Fibroblast of lung (primary cell): Measurements from ENCODE around the gene TMEM31. TPM values are rescaled to one million over a fixed set of nuclear protein-coding genes. Genes with fewer than 3 reads are reported as not detected.

Source experiments
- DNase-seq, 2 donors: peaks; one replicate each; pipeline versions ENCODE4 v3.0.0 to v3.0.0-alpha.2; 2010; ENCODE audit warnings: low read depth in 2 of 2
- H2AFZ ChIP-seq: 2 replicates; pipeline ENCODE4 v1.5.1; 2012; ENCODE audit warnings: low read length, control low read depth, inconsistent platforms
- H3K27ac ChIP-seq: 2 replicates; pipeline ENCODE4 v1.5.1; 2011; ENCODE audit warnings: low read length, control low read depth; ENCODE audit not compliant: insufficient read depth
- H3K27me3 ChIP-seq: 2 replicates; pipeline ENCODE4 v1.5.1; 2011; ENCODE audit warnings: mild to moderate bottlenecking, low read length; ENCODE audit not compliant: control insufficient read depth, insufficient read depth
- H3K36me3 ChIP-seq: 2 replicates; pipeline ENCODE4 v1.5.1; 2011; ENCODE audit warnings: low read length; ENCODE audit not compliant: control insufficient read depth, insufficient read depth
- H3K4me1 ChIP-seq: 2 replicates; pipeline ENCODE4 v1.5.1; 2011; ENCODE audit warnings: low read length; ENCODE audit not compliant: control insufficient read depth, insufficient read depth; ENCODE audit errors: extremely low read depth
- H3K4me2 ChIP-seq: 2 replicates; pipeline ENCODE4 v1.5.1; 2011; ENCODE audit warnings: low read length, control low read depth; ENCODE audit not compliant: insufficient read depth; ENCODE audit errors: extremely low read depth
- H3K4me3 ChIP-seq, 4 experiments: fragments of 200-600 bp in 1 of 4; sonication (generic) in 1 of 4; replicated peaks in 1 of 4; 2 replicates each; pipeline ENCODE4 v1.5.1; 2011 to 2016; ENCODE audit warnings: low read length in 4 of 4, low read depth in 3 of 4, mild to moderate bottlenecking in 3 of 4, control low read depth in 2 of 4, inconsistent platforms in 1 of 4, mixed read lengths in 1 of 4; ENCODE audit not compliant: insufficient read depth in 1 of 4; ENCODE audit errors: control extremely low read depth in 1 of 4
- H3K79me2 ChIP-seq: 2 replicates; pipeline ENCODE4 v1.5.1; 2012; ENCODE audit warnings: mild to moderate bottlenecking, low read length, inconsistent platforms; ENCODE audit not compliant: control insufficient read depth, insufficient read depth
- H3K9ac ChIP-seq: 2 replicates; pipeline ENCODE4 v1.5.1; 2011; ENCODE audit warnings: mild to moderate bottlenecking, low read length, control low read depth; ENCODE audit not compliant: insufficient read depth
- H3K9me3 ChIP-seq: 2 replicates; pipeline ENCODE4 v1.5.1; 2012; ENCODE audit warnings: low read depth, low read length; ENCODE audit not compliant: control insufficient read depth, insufficient read depth
- H4K20me1 ChIP-seq: 2 replicates; pipeline ENCODE4 v1.5.1; 2011; ENCODE audit warnings: low read length; ENCODE audit not compliant: control insufficient read depth, insufficient read depth; ENCODE audit errors: extremely low read depth
- EZH2 ChIP-seq: IDR thresholded peaks from 2 replicates; pipeline ENCODE4 v1.5.1; 2012; ENCODE audit warnings: low read length, control low read depth, mild to moderate bottlenecking; ENCODE audit errors: missing control alignments
- polyA plus RNA-seq, 2 donors: library from polyadenylated mRNA; depleted of rRNA in 1 of 2; stranded (reverse) in 1 of 2; unstranded in 1 of 2; fragments of >200 nt; gene quantifications; 2 replicates each; pipeline ENCODE4 v1.2.1, GENCODE V29; 2011 to 2012; ENCODE audit warnings: missing spikeins in 1 of 2
- total RNA-seq: library from RNA; depleted of rRNA; stranded (reverse); fragments of >200 nt; gene quantifications from 2 replicates; pipeline ENCODE4 v1.2.1, GENCODE V29; 2014
- TF ChIP-seq, protein P1 (sequence below), 2 donors: IDR thresholded peaks in 1 of 2; conservative IDR thresholded peaks in 1 of 2; 1 replicate in 1 of 2; 2 replicates in 1 of 2; pipeline ENCODE4 v1.5.1; 2011 to 2012; ENCODE audit warnings: low read length in 2 of 2, control low read depth in 1 of 2, inconsistent platforms in 1 of 2, low read depth in 1 of 2, mild to moderate bottlenecking in 1 of 2

The TMEM31 gene
- total and polyA plus RNA-seq, 2 donors (not counting 1 experiment from before 2014, with no cell fraction given) = 0.10 TPM; not detected in 1

GRCh38 chrX:103691059-103691458, 19.6 kb upstream of the TMEM31 start:
- Histone ChIP-seq H3K4me2 (no peak overlapping the region), H3K9ac (no peak overlapping the region), H4K20me1 (no peaks in the 10 kb centered on the region), H3K4me1 (no peaks in the 10 kb centered on the region), H3K27me3 (no peaks in the 10 kb centered on the region), H3K36me3 (no peaks in the 10 kb centered on the region), H3K79me2 (peaks cover 4% of the 10 kb centered on the region), H3K9me3 (no peaks in the 10 kb centered on the region), H3K4me3 (no peak overlapping the region), H3K27ac (no peak overlapping the region), H2AFZ (no peak overlapping the region)
- no peak for DNase-seq
- TF ChIP-seq EZH2 = no peak
- TF ChIP-seq, protein P1, sequence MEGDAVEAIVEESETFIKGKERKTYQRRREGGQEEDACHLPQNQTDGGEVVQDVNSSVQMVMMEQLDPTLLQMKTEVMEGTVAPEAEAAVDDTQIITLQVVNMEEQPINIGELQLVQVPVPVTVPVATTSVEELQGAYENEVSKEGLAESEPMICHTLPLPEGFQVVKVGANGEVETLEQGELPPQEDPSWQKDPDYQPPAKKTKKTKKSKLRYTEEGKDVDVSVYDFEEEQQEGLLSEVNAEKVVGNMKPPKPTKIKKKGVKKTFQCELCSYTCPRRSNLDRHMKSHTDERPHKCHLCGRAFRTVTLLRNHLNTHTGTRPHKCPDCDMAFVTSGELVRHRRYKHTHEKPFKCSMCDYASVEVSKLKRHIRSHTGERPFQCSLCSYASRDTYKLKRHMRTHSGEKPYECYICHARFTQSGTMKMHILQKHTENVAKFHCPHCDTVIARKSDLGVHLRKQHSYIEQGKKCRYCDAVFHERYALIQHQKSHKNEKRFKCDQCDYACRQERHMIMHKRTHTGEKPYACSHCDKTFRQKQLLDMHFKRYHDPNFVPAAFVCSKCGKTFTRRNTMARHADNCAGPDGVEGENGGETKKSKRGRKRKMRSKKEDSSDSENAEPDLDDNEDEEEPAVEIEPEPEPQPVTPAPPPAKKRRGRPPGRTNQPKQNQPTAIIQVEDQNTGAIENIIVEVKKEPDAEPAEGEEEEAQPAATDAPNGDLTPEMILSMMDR (conservative IDR thresholded peaks at IDR 0.05 in 1 of 2, IDR thresholded peaks at IDR 0.05 in 1 of 2; ENCODE audit: low read depth in 1 of 2, low read length in 2 of 2) = no peak

DNA sequence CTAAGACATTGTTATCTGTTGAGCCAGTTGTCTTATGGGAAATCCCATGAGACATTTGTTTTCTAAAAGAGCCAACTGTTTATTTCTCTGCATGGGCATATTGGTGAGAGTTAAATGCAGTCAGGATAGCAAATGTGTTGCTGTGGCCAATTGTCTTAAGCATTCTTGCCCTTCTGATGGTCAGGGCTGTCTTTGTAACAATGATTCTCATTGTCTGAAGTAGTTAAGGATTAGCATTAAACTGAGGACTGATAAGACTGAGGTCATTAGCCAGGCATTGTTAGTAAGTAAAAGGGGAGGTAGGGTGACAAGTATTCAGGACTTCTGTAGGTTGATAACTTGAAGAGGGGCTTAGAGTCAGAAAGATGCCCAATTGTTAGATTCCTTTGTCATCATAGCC, 13.0 kb upstream of the TMEM31 start:
- Histone ChIP-seq H3K4me1 (no peaks in the 10 kb centered on the region), H3K4me3 (no peak overlapping the region), H3K27me3 (no peaks in the 10 kb centered on the region), H3K9ac (no peak overlapping the region), H3K4me2 (no peak overlapping the region), H2AFZ (no peak overlapping the region), H3K9me3 (no peaks in the 10 kb centered on the region), H3K79me2 (no peaks in the 10 kb centered on the region), H3K27ac (no peak overlapping the region), H3K36me3 (no peaks in the 10 kb centered on the region), H4K20me1 (no peaks in the 10 kb centered on the region)
- no peak for DNase-seq
- no peak for TF ChIP-seq EZH2
- TF ChIP-seq, protein P1 (conservative IDR thresholded peaks at IDR 0.05 in 1 of 2, IDR thresholded peaks at IDR 0.05 in 1 of 2; ENCODE audit: low read depth in 1 of 2, low read length in 2 of 2) = no peak

DNA sequence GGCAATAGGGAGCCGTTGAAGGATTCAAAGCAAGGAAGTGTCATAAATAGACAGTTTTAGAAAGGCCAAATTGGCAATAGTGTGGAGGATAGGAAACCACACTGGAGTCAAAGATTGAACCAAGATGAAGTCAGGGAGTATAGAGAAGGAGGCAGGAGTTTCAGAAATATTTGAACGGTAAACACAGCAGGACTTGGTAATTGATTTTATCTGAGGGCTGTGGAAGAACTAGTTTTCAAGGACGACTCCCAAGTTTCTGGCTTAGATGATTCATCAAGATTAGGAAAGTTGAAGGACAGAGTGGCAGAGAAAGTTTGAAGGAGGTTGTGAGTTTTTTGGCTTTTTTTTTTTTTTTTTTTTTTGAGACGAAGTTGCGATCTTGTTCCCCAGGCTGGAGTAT, 11.5 kb upstream of the TMEM31 start:
- TF ChIP-seq, protein P1 (conservative IDR thresholded peaks at IDR 0.05 in 1 of 2, IDR thresholded peaks at IDR 0.05 in 1 of 2; ENCODE audit: low read depth in 1 of 2, low read length in 2 of 2) = no peak
- TF ChIP-seq EZH2 = no peak
- no peaks in the 10 kb centered on the region for H3K9me3 ChIP-seq
- DNase-seq = no peak
- H3K4me3 ChIP-seq = no peak overlapping the region
- H3K27ac ChIP-seq = no peak overlapping the region
- H3K4me2 ChIP-seq = no peak overlapping the region
- no peak overlapping the region for H3K9ac ChIP-seq
- no peaks in the 10 kb centered on the region for H3K36me3 ChIP-seq
- no peaks in the 10 kb centered on the region for H4K20me1 ChIP-seq
- no peak overlapping the region for H2AFZ ChIP-seq
- no peaks in the 10 kb centered on the region for H3K4me1 ChIP-seq
- no peaks in the 10 kb centered on the region for H3K79me2 ChIP-seq
- no peaks in the 10 kb centered on the region for H3K27me3 ChIP-seq
